Adrenal gland (tissue), 12 donors: ENCODE results near the gene MUC5B. TPM values are rescaled to one million over a fixed set of nuclear protein-coding genes. Genes with fewer than 3 reads are reported as not detected.
A peak's percentile ranks its signal among the peaks of the same experiment; 100 is the strongest.

Source experiments
- DNase-seq, 7 donors: peaks; one replicate each; pipeline ENCODE4 v3.0.0-alpha.2; 2019 to 2020
- H3K27ac ChIP-seq, 5 donors: fragments of 200-600 bp; sonication (generic) in 4 of 5; 1 replicate in 3 of 5; 2 replicates in 2 of 5; pipeline versions ENCODE4 v1.5.1 to v1.8.0; 2016 to 2020; ENCODE audit warnings: mild to moderate bottlenecking in 1 of 5
- H3K27me3 ChIP-seq: fragments of 200-600 bp; 2 replicates; pipeline ENCODE4 v1.8.0; 2021
- H3K36me3 ChIP-seq, 2 donors: fragments of 200-600 bp; replicated peaks in 1 of 2; 1 replicate in 1 of 2; 2 replicates in 1 of 2; pipeline versions ENCODE4 v1.5.1 to v1.8.0; 2018 to 2022
- H3K4me1 ChIP-seq, 2 donors: fragments of 200-600 bp; replicated peaks in 1 of 2; 1 replicate in 1 of 2; 2 replicates in 1 of 2; pipeline versions ENCODE4 v1.5.1 to v1.8.0; 2018 to 2021
- H3K4me3 ChIP-seq, 4 donors: fragments of 200-600 bp; sonication (generic) in 3 of 4; one replicate each; pipeline ENCODE4 v1.5.1; 2016 to 2018
- H3K9me3 ChIP-seq, 3 donors: fragments of 200-600 bp; sonication (generic) in 1 of 3; replicated peaks in 1 of 3; 1 replicate in 2 of 3; 2 replicates in 1 of 3; pipeline versions ENCODE4 v1.5.1 to v1.8.0; 2016 to 2021
- POLR2A ChIP-seq, 2 donors: fragments of 450-650 bp; IDR thresholded peaks; one replicate each; pipeline ENCODE4 v1.6.1; 2017; ENCODE audit warnings: antibody characterized with exemption in 2 of 2, mild to moderate bottlenecking in 2 of 2, moderate library complexity in 1 of 2
- WGBS, 4 donors: extraction: QIAGEN DNeasy Blood & Tissue Kit in 2 of 4; methylation state at CpG; one replicate each; pipeline versions ENCODE4 v1.1.5 to v1.1.7; 2013 to 2017; 5-methylcytosine and 5-hydroxymethylcytosine counted together
- intact Hi-C, 2 donors: fragments of 100-400 bp; cut with DNase I; formaldehyde crosslinking; loops; one replicate each; pipeline versions ENCODE4 v1.14.1 to v1.15.0; 2022 to 2023
- polyA plus RNA-seq, 3 donors: library from polyadenylated mRNA; stranded (reverse); fragments of 200-250 nt in 2 of 3; fragments of 350-450 nt in 1 of 3; fragmentation: Illumina TruSeq in 1 of 3; extraction: RNeasy Lipid Tissue Mini Kit (QIAGEN cat#74804) in 1 of 3; gene quantifications; one replicate each; pipeline ENCODE4 v1.2.3, GENCODE V29; 2013 to 2014
- total RNA-seq, 9 donors: library from RNA; depleted of rRNA in 4 of 9; stranded (reverse); fragments of >200 nt in 4 of 9; fragments of 120-200 nt in 1 of 9; fragmentation: NEBNext Ultra II Directional in 1 of 9; extraction: Animal tissue kit (Norgen Biotek cat#: 25700) in 1 of 9; gene quantifications; one replicate each; pipeline versions ENCODE4 v1.1.0 to v1.2.4, GENCODE V29; 2013 to 2023
- TF ChIP-seq, protein P1 (sequence below), 6 experiments: fragments of 450-650 bp in 4 of 6; fragments of 200-600 bp in 2 of 6; sonication (generic) in 1 of 6; IDR thresholded peaks; 1 replicate in 5 of 6; 2 replicates in 1 of 6; pipeline versions ENCODE4 v1.5.1 to v1.8.0; 2016 to 2021; ENCODE audit warnings: antibody characterized with exemption in 6 of 6, mild to moderate bottlenecking in 2 of 6, moderate library complexity in 1 of 6
- donor health status: healthy with polysubstance abuse.
- donor health status: Bipolar disorder and iron deficiency.
- donor health status: DM: yes; HTN: yes; CAD: no.
- donor health status: DM: no; HTN: no; CAD: no.
- donor health status: DM: no; HTN: no; CAD: no.
- donor health status: DM: yes; HTN: yes; CAD: no.

MUC5B gene
- total and polyA plus RNA-seq, 12 donors: under 0.01 to 0.95 (median 0.70) TPM; not detected in 7

GRCh38 chr11:1230456-1231395 is 7.9 kb downstream of the MUC5B start:
- H3K27me3 ChIP-seq: no peaks in the 10 kb centered on the region
- TF ChIP-seq POLR2A (IDR thresholded peaks at IDR 0.05): no peak
- 69 to 81% (median 76%) methylated on average over 17 to 45 of the region's 45 CpGs for WGBS, 4 donors

DNA sequence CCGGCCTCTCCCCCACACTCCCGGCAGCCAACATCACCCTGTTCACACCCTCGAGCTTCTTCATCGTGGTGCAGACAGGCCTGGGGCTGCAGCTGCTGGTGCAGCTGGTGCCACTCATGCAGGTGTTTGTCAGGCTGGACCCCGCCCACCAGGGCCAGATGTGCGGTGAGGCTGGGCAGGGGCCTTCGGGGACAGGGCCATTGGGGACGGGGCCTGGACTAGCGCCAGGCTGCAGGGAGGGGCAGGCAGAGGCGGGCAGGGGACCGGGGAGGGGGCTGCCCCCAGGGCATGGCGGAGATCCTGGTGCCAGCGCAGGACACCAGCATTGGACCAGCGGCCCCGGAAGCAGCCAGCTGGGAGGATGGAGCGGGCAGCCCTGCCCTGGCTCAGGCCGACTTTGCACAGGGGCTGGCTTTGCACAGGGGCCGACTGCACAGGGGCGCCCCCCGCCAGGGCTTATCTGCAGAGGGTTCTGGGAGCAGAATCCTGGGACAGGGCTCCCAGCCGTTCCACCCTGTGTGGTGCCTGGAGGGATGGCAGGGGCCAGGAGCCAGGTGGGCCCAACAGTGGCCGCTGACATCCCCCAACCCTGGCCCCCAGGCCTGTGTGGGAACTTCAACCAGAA is 8.6 kb downstream of the MUC5B start:
- Histone ChIP-seq H3K4me3 (no peak overlapping the region), H3K4me1 (no peaks in the 10 kb centered on the region), H3K9me3 (no peaks in the 10 kb centered on the region), H3K27me3 (no peaks in the 10 kb centered on the region), H3K36me3 (no peaks in the 10 kb centered on the region), H3K27ac (no peak overlapping the region)
- intact Hi-C loops: no loop called here
- DNase-seq: peak in 1 of 7 donors; percentile 7
- TF ChIP-seq, protein P1, sequence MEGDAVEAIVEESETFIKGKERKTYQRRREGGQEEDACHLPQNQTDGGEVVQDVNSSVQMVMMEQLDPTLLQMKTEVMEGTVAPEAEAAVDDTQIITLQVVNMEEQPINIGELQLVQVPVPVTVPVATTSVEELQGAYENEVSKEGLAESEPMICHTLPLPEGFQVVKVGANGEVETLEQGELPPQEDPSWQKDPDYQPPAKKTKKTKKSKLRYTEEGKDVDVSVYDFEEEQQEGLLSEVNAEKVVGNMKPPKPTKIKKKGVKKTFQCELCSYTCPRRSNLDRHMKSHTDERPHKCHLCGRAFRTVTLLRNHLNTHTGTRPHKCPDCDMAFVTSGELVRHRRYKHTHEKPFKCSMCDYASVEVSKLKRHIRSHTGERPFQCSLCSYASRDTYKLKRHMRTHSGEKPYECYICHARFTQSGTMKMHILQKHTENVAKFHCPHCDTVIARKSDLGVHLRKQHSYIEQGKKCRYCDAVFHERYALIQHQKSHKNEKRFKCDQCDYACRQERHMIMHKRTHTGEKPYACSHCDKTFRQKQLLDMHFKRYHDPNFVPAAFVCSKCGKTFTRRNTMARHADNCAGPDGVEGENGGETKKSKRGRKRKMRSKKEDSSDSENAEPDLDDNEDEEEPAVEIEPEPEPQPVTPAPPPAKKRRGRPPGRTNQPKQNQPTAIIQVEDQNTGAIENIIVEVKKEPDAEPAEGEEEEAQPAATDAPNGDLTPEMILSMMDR (IDR thresholded peaks at IDR 0.05): no peak
- TF ChIP-seq POLR2A (IDR thresholded peaks at IDR 0.05): no peak
- 43 to 76% (median 65%) methylated on average over 8 to 22 of the region's 22 CpGs for WGBS, 4 donors

More at GRCh38 chr11:1230456-1231395, 7.9 kb downstream of the MUC5B start:
- Histone ChIP-seq H3K4me1 (no peaks in the 10 kb centered on the region), H3K36me3 (no peaks in the 10 kb centered on the region), H3K27ac (no peak overlapping the region), H3K9me3 (no peaks in the 10 kb centered on the region), H3K4me3 (no peak overlapping the region)
- intact Hi-C loops: no loop called here
- DNase-seq: peak in 1 of 7 donors; percentile 7

GRCh38 chr11:1232021-1232882 is 9.4 kb downstream of the MUC5B start:
- Histone ChIP-seq H3K4me1 (no peaks in the 10 kb centered on the region), H3K9me3 (no peaks in the 10 kb centered on the region), H3K27me3 (no peaks in the 10 kb centered on the region), H3K36me3 (no peaks in the 10 kb centered on the region), H3K4me3 (no peak overlapping the region), H3K27ac (no peak overlapping the region)
- intact Hi-C loops: no loop called here
- TF ChIP-seq POLR2A (IDR thresholded peaks at IDR 0.05): no peak
- TF ChIP-seq, protein P1 (IDR thresholded peaks at IDR 0.05): no peak
- WGBS, 4 donors: 69 to 79% (median 77%) methylated on average over 16 to 46 of the region's 46 CpGs
- DNase-seq: peak in 1 of 7 donors; percentile 5

DNA sequence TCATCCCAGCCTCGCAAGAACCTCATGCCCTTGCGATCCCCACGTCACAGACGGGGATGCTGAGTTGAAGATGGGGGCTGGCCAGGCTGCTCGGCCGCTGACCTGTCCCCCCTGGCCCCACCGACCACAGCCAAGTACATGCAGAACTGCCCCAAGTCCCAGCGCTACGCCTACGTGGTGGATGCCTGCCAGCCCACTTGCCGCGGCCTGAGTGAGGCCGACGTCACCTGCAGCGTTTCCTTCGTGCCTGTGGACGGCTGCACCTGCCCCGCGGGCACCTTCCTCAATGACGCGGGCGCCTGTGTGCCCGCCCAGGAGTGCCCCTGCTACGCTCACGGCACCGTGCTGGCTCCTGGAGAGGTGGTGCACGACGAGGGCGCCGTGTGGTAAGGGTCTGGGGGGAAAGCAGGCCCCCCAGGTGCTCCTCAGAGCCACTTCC is 10.0 kb downstream of the MUC5B start:
- H3K4me3 ChIP-seq: no peak overlapping the region
- TF ChIP-seq POLR2A (IDR thresholded peaks at IDR 0.05): no peak
- TF ChIP-seq, protein P1 (IDR thresholded peaks at IDR 0.05): no peak
- peak in 1 of 7 donors; percentile 3 for DNase-seq
- intact Hi-C loops: no loop called here
- H3K9me3 ChIP-seq: no peaks in the 10 kb centered on the region
- no peak overlapping the region for H3K27ac ChIP-seq
- WGBS, 4 donors: 70 to 76% (median 74%) methylated on average over 8 to 30 of the region's 30 CpGs
- H3K27me3 ChIP-seq: no peaks in the 10 kb centered on the region
- H3K4me1 ChIP-seq: no peaks in the 10 kb centered on the region
- no peaks in the 10 kb centered on the region for H3K36me3 ChIP-seq
